GM21423 (cell line): ENCODE measurements around the gene AFF3.

Experiments
- ATAC-seq: cut with Tn5 transposase; IDR thresholded peaks from one replicate; pipeline ENCODE4 v1.9.1; 2021; ENCODE audit warnings: mild to moderate bottlenecking, moderate library complexity; ENCODE audit not compliant: unreplicated experiment

AFF3 gene

DNA sequence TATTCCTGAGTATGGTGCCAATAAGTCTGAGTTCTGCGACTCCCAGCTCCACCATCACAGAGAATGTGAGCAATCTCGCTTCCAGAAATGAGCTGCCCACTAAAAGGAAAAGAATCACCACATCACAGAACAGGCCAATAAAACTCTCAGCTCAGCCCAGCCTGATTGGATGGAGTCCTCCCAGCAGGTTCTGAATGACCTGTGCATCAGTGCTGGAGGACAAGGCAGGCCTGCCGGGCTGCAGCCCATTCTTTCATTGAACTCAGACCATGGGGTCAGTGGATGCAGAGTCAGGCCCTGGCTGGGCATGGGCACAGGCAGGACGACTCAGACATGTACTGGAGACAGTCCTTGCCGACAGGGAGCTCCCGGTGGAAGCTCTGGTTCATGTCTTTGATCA, 519.9 kb downstream of the AFF3 start:
- no peak for ATAC-seq

DNA sequence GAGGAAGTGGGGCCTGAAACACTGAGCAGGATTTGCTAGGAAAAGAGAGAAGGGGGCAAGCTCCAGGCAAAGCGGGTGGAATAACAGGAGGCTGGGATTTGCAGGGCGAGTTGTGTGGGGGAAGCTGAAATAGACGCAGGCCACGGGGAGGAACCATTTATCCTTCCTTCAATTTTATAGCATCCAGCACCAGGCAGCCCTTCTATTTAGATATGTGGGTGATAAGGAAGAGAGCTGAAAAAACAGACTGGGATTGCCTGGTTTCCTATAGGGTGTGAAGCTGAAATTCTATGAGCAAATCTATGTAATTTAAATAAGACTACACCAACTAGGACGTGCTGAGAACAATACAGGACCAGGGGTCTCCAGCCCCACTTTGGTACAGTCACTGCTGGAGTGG, 520.6 kb downstream of the AFF3 start:
- ATAC-seq: no peak

DNA sequence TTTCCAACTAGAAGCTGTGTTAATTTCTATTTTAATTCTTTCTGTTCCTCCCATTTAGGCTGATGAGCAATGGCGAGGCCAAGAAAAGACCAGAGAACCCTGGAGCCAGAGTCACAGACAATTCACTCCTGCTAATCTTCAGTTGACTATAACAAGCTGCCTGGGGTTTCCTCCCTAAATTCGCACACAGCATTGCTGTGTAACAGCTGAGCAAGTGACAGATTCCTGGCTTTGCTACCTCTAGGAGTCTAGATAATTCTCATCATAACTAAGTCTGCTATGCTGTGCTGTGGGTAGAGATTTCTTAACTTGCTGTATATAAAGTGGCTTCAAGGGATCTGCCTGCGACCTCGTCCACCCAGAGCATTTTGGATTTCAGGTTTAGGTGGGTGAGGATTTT, 521.3 kb downstream of the AFF3 start:
- no peak for ATAC-seq

DNA sequence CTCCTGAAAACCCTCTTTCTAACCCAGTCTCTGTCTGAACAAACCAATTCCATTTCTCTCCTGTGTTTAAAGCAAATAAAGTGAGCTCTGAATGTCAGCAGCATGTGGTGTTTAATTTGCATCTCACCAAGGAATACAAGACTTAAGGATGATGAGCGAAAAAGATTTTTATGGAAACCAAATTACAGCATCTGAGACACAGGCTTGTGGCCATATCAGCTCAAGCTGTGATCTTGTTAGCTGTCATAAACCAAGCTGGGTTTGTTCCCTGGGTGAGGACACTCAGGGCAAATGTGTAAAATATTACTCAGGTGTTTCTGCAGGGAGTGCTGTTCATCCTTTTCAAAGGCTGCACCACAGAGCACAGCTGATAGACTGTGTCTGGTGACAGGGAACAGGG, 523.2 kb downstream of the AFF3 start:
- no peak for ATAC-seq

DNA sequence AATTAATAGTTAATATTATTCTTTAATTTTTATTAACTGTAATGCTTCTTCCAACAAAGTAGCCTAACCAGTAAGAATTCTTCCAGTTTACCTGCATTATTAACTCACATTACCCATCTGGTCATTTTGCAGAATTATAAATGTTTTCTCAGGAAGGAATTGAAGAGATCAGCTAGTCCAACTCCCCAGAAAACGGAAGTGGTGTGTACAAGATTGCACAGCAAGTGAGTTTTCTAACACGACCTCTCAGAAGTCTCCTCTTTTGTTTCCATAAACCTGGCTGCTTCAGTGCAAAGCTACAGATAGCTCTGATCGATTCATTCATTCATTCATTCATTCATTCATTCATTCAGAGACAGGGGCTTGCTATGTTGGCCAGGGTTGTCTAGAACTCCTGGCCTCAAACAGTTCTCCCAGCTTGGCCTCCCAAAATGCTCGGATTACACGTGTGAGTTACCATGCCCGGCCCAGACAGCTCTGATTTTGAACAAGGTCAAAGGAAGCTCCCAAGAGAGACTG, 523.8 kb downstream of the AFF3 start:
- ATAC-seq: no peak

DNA sequence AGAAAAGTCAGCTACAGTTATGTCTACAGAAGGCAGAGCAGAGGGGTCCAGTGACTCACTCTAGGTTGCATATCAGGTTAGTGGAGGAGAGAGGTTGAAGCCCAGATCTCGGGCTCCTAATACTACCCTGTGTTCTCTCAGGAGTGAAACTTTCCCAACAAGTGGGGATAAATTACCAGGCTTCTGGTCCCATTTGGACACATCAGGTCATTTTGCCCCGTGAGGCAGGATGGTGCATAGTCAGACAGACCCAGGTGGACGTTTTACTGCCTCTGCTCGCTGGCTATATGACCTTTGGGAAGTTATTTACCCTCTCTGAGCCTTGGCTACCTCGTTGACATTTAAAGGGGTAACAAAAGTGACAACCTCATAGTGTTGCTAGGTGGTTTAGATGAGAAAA, 524.6 kb downstream of the AFF3 start:
- ATAC-seq: no peak

DNA sequence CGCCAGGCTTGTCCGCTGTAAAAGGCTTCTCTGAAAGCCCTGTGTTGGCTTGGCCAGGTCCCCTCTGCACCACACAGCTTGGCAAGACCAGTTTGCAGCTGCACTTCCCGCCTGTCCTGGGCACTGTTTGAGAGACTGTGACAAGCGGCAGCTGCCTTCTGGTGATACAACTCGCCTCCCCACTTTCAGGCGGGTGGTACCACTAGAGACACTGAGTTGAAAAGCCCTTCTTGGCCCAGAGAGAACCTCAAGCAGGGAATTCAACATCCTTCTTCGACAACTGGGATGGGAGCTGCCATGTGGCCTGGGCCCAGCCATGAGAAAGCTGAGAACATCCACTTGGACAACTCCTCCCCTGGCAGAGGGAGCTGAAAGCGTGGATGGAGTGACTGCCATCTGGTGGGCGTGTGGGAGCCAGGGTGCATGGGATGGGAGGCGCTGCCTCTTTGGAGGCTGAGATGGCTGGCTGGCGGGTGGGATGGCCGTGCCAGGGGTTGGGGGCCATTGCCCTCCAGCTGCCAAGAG, 527.1 kb downstream of the AFF3 start:
- no peak for ATAC-seq

DNA sequence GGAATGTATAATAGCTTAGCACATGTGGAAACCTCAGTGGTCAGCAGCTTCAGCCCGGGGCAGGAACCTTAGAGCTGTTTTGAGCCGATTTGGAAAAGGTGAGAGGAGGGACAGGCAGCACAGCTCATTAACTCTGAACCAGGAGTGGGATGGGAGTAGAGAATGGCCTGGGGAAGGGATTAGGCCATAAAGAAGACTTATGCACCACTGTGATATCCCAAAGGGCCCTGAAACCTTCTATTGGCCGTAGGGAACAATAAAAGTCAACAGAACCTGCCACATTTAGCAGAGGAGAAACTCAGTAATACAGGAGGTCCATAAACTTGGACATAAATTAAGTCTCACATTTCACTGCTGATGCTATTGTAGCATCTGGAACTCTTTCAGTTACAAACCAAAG, 528.4 kb downstream of the AFF3 start:
- no peak for ATAC-seq

DNA sequence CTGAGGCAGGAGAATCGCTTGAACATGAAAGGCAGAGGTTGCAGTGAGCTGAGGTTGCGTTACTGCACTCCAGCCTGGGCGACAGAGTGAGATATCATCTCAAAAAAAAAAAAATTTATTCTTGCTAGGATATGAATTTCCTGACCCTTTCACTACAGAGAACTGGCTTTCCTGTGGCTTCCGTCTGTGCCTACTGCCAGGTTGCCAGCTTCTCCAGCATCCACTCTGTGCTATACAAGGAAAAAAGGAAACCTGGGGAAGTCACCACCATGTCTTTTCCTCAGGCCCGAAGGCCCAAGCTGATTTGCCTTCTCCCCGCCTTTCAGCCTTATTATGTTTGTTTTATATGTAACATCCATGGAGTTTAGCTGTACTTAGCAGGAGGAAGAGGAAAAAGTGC, 530.6 kb downstream of the AFF3 start:
- ATAC-seq: no peak

DNA sequence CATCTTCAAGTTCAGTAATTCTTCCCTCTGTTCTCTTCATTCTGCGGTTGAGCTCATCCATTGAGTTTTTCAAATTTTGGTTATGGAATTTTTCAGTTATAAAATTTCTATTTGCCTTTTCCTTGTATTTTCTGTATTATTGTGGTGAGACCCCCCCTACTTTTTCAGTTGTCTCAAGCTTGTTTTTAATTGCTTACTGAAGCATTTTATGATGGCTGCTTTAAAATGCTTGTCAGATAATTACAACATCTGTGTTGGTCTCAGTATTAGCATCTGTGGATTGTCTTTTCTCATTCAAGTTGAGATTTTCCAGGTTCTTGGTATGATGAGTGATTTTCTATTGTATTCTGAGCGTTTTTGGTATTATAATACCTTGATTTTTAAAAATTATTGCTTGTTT, 531.4 kb downstream of the AFF3 start:
- no peak for ATAC-seq

DNA sequence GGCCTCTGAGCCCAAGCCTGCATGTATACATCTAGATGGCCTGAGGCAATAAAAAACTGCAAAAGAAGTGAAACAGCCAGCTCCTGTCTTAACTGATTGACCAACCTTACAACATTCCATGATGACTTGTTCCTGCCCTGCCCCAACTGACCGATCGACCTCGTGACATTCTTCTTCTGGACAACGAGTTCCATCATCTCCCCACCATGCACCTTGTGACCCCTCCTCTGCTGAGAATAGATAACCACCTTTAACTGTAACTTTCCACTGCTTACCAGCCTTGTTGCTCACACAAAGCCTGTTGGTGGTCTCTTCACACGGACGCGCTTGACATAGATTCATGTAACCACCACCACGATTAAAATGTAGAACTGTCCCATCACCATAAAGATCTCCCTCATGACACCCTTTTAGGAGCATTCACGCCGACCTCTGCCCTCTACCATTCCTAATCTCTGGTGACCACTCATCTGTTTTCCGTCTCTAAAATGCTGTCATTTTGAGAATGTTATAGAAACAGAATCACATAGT, 532.5 kb downstream of the AFF3 start:
- ATAC-seq: no peak

DNA sequence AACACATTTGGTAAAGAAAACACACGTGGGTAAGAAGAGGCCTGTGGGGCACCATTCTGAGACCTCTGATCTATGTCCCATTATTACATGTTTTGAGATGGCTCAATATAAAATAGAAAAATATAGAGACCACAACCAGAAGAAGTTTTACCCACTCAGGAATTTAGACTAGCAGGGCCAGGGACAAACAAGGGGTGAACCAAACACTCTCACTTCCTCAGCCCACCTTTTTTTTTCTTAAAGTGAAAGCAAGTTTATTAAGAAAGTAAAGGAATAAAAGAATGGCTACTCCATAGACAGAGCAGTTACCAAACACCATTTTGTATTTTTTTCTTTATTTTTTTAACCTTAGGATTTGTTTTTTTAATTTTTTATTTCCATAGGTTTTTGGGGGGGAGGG, 533.5 kb downstream of the AFF3 start:
- ATAC-seq: no peak

DNA sequence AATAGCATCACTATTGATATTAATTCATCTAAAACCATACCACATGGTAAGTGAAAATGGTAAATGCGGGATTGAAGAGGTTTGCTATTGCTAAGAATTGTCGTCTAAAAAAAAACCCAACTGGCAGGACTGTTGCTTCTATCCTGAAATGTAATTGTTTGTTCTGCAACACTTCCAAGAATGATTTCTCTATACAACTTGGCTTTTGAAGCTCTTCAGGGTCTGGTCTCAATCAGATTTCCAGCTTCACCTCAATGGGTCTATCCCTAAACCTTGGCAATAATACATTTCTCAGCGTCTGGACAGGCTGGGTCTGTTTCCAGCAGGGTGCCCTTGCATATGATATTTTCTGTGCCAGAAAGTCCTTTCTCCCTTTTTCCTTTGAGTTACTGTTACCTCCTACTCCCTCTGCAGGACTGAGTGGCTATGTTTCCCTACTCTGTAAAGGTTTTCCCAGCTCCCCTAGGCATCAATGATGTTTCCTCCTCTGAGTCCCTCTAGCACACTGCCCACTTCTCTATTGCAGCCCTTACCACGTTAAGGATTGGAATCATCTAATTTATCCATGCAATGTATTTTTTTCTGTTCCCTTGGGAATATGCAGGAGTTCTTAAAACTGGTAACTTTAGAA, 534.4 kb downstream of the AFF3 start:
- no peak for ATAC-seq

DNA sequence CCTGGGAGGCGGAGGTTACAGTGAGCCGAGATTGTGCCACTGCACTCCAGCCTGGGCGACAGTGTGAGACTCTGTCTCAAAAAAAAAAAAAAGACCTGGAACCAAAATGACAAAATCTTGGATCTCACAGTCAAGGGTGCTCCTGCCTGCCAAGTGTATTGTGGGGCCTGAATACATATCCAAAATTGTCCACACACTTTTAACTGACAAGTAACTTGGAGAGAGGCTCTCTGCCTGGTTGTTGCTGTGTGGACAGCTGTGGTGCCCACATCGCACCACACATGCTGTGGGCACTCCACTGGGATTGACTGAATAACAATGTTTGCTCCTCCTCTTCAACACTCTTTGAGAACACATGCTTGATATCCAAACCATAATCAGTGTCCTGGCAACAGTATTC, 534.9 kb downstream of the AFF3 start:
- ATAC-seq: no peak

DNA sequence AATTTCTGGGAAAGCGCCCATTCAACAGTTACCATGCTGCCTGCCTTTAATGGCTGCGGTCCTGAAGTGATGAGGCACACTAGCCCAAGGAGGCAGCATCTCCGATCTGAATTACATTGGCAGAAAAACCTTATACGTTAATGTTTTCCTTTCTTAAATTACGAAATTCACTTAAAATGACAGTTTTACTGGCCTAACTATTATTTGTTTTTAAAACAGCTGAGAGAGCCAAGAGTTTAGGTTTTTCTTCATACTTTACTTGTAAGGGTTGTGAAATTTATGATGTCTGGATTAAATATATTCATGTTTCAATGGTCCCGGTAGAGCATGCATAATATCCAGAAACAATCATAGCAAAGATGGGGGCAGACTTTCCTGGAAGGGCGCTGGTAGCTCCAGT, 537.4 kb downstream of the AFF3 start:
- no peak for ATAC-seq

DNA sequence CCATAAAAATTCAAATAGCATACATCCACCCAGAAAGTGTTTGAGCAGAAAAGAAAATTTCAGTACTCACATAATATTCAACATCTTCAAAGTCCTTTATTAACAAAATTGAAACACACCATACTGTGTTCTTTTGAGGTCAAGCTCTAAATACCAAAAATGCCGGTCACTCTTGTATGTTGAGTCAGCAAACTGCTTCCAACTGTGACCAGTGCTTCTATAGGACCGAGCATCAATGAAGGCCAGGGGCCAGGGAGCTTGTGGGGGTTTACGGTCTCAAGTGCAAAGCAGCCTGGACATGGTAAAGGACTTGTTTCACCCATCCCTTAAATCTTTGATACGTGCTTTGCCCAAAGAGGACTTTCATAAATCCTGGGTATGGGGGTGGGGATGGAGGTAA, 539.9 kb downstream of the AFF3 start:
- no peak for ATAC-seq

DNA sequence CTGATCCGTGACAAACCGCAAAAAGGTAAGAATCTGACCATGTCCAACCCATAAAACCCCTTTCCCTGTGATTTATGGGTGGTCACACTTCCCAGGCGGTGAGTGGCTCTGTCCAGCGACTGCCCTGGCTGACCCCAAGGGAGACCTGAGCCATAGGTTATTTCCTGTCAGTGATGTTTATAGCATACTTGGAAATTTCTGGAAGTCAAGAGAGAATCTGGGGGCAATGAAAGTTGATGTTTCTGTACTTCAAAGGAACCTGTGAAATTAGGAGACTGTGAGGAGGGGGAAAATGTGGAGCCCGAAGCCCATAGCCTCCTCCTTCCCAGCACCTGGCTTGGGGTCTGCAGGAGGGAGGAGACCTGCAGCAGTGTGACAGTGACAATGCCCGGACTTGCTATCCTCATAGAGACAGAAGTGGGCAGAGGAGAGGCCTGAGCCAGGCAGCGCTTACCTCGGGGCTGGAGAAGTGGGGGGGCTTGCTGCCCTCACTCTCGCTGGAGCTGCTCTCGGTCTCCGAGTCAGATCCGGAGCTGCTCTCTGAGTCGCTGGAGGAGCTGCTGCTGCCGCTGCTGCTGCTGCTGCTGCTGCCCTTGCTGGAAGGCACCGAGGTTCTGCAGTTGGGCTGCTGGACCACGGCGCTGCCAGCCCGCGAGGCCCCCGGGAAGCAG, 541.3 kb downstream of the AFF3 start:
- ATAC-seq: no peak

DNA sequence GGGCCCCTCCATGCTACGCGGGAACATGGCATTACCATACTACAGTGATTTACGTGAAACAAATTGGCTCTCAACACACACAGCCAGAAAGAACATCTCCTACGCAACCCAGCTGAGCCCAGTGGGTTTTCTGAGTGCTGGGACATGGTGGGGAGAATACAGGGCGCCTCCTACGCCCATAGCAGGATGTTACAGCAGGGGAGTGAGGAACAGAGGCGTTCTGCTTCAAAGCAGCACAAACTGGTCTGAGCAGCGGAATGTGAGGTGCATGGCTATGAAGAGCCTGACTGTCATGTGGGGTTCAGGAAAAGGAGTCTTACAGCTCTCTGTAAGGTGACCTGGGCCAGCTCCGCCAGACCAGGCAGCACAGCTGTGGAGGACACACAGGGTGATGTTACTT, 543.9 kb downstream of the AFF3 start:
- ATAC-seq: no peak

DNA sequence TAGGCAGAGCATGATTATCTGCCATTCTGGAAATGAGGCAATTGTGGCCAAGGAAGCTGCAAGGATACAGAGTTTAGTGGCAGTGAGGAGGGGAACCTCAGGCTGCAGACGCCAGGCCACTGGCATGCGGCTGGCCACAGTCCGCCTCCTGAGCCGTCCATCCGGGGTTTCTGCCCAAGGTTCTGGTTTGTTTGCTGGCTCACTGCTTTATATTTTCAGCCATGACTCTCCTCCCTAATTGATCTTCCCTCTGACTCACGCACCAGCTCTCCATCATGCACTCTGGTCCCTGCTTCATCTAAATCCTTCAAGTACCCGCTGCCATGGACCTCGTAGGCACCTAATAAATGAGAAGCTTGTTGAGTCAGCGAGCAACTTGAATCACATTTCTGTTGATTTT, 544.8 kb downstream of the AFF3 start:
- no peak for ATAC-seq

DNA sequence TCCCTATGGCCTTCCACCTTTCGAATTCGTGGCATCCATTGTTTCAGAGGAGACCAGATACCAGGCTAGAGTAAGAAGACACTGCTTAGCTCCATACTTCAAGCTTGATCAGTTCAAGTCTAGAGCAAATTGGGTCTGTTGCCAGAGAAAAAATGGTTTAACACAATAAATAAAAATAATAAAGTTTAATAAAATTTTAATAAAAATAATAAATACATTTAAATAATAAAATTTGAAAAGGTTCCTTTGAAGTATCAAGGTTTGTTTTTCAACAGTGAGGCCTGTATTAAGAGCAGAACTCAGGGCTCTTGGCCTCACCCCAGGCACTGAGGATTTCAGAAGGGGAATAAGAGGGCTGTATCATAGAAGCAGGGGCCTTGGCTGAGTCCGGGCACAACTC, 547.0 kb downstream of the AFF3 start:
- ATAC-seq: no peak

DNA sequence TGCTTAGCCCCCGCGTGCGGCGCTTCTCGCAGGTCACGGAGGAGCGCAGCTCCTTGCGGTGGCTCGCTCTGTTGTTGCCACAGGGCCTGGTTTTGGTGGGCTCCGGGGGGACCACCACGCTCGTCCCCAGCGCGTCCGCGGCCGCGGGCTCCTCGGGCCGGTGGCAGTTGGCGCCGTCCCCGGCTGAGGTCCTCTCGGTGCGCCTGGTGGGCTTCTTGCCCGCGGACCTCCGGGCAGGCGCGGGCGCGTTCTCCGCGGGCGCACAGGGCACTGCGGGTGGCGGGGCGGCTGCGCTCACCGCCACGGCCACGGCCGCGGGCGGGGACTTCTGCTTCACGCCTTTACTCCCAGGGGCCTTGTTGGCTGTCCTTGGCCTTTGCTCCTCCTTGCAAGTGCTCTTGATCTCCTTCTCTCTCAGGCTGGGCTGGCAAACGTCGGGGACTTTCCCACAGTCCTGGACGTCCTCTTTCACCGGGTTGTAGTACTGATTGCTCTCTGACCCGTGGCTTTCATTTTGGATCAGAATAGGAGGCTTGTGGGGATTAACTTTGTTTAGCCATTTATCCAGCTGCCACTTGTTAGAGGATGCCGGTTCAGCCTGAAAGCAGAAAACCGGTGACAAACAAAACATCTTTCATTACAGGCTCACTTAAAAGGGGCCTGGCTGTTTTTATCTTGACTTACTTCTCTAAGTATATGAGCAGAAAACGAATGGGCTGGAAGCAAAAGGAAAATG, 548.5 kb downstream of the AFF3 start:
- ATAC-seq: no peak

DNA sequence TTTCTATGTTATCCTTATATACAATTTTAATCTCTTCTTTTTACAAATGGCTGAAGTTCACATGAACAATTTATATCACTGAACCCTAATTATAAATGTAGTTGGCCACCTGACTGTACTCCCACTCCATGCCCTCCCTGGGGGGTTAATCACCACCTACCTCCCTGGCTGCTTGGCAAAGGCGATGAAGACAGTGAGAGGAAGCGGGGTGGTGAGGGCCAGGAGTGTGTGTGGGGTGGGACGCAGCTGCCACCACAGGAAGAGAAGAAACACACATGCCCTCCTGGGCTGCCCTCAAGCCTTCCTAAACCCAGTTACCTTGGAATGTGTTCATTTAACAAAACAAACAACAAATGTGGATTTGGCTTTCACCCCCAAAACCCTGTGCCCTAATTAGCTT, 565.6 kb downstream of the AFF3 start:
- ATAC-seq: no peak
